Activated naive CD4-positive, alpha-beta T cell treated with Interleukin-2 at 50 U/mL for 16 hours (primary cell): ENCODE results near the gene RILPL2.
A peak's percentile ranks its signal among the peaks of the same experiment; 100 is the strongest.
"Not testable (repeated sequence)": the region's sequence is repeated elsewhere in the genome, so short reads cannot be mapped to it uniquely, and the experiment has no call there.

ENCODE experiments used
- DNase-seq: peaks from one replicate; pipeline ENCODE4 v3.0.0-alpha.2; 2020

The RILPL2 gene

GRCh38 chr12:123401753-123402683, 34.5 kb downstream of the RILPL2 start:
- no peak for DNase-seq

GRCh38 chr12:123399255-123399617, 37.2 kb downstream of the RILPL2 start:
- DNase-seq, result no peak

GRCh38 chr12:123398550-123399254, 37.8 kb downstream of the RILPL2 start:
- DNase-seq, result no peak

GRCh38 chr12:123398177-123398549, 38.3 kb downstream of the RILPL2 start:
- DNase-seq, result no peak

- DNase-seq, result no peak
These were observed 39.1 kb downstream of the RILPL2 start for GRCh38 chr12:123397400-123397799.

GRCh38 chr12:123396954-123397353, 39.5 kb downstream of the RILPL2 start:
- no peak for DNase-seq

- DNase-seq, result no peak
These were observed 39.9 kb downstream of the RILPL2 start for GRCh38 chr12:123396543-123396942.

GRCh38 chr12:123395236-123395635, 41.2 kb downstream of the RILPL2 start:
- DNase-seq, result no peak

- DNase-seq, result no peak
These were observed 42.7 kb downstream of the RILPL2 start for GRCh38 chr12:123393747-123394146.

GRCh38 chr12:123391546-123392343, 44.7 kb downstream of the RILPL2 start:
- DNase-seq, result no peak

GRCh38 chr12:123390498-123391426, 45.7 kb downstream of the RILPL2 start:
- DNase-seq, result no peak

GRCh38 chr12:123389560-123390351, 46.7 kb downstream of the RILPL2 start:
- peak; percentile 38 for DNase-seq

- DNase-seq, result no peak
These were observed 47.4 kb downstream of the RILPL2 start for GRCh38 chr12:123388951-123389559.

- peak; percentile 79 for DNase-seq
These were observed 48.1 kb downstream of the RILPL2 start for GRCh38 chr12:123388177-123388950.

GRCh38 chr12:123387508-123388176, 48.8 kb downstream of the RILPL2 start:
- no peak for DNase-seq

- not testable (repeated sequence) for DNase-seq
These were observed 50.9 kb downstream of the RILPL2 start for GRCh38 chr12:123385536-123385935.

GRCh38 chr12:123384994-123385376, 51.5 kb downstream of the RILPL2 start:
- DNase-seq, result no peak

- DNase-seq, result no peak
These were observed 52.0 kb downstream of the RILPL2 start for GRCh38 chr12:123384318-123384993.

- DNase-seq, result no peak
These were observed 53.8 kb downstream of the RILPL2 start for GRCh38 chr12:123382684-123383083.
